Stimulated activated CD8-positive, alpha-beta memory T cell treated with anti-CD3 and anti-CD28 coated beads, Interleukin-12 subunit alpha, Interleukin-12 subunit beta, amount 100 ng/mL, for 4 hours (primary cell): ENCODE results near the gene ZFHX2.
"Not testable (repeated sequence)": the region's sequence is repeated elsewhere in the genome, so short reads cannot be mapped to it uniquely, and the experiment has no call there.

ENCODE experiments used
- DNase-seq: peaks from one replicate; pipeline ENCODE4 v3.0.0-alpha.2; 2020; ENCODE audit warnings: low read depth

The ZFHX2 gene

GRCh38 chr14:23551266-23552028 is at the start of gene ZFHX2:
Gene ZFHX2, minus strand, starts transcription at chr14:23551765. Its CDS starts 16,440 bp downstream, at chr14:23535325.
- DNase-seq = peak; percentile 73

- no peak for DNase-seq
These were observed 49.2 kb upstream of the ZFHX2 start for GRCh38 chr14:23600806-23601205.

DNA sequence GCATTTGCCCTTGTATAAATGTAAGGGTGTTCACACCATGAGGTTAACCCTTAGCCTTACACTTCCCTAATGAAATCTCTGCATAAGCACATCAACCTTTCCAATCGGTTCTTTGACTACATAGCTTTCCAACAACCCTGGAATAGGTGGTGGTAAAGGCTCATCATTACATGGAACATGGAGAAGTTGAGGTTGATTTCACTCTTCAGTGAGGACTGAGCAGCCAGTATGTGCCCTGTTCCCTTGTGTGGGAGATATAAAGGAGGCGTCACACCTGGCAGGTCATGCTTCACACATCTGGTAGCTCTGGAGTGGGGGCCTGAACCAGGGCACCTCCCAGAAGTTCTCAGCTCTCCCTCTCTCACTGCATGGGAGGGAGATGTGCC is 48.8 kb upstream of the ZFHX2 start:
- DNase-seq = no peak

DNA sequence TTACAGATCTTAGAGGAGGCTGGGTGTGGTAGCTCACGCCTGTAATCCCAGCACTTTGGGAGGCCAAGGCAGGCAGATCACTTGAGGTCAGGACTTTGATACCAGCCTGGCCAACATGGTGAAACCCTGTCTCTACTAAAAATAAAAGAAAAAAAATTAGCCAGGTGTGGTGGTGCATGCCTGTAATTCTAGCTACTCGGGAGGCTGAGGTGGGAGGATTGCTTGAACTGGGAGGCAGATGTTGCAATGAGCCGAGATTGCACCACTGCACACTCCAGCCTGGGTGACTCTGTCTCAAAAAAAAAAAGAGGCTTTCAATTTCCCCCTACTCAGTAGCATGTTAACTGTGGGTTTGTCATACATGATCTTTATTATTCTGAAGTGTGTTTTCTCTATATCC is 42.6 kb upstream of the ZFHX2 start:
- DNase-seq = not testable (repeated sequence)

- DNase-seq = no peak
These were observed 38.6 kb upstream of the ZFHX2 start for GRCh38 chr14:23590198-23590597.

GRCh38 chr14:23589606-23590005 is 38.0 kb upstream of the ZFHX2 start:
- no peak for DNase-seq

- peak; percentile 47 for DNase-seq
These were observed 37.5 kb upstream of the ZFHX2 start for GRCh38 chr14:23588884-23589598.

- not testable (repeated sequence) for DNase-seq
These were observed 33.1 kb upstream of the ZFHX2 start for GRCh38 chr14:23584527-23585203.

DNA sequence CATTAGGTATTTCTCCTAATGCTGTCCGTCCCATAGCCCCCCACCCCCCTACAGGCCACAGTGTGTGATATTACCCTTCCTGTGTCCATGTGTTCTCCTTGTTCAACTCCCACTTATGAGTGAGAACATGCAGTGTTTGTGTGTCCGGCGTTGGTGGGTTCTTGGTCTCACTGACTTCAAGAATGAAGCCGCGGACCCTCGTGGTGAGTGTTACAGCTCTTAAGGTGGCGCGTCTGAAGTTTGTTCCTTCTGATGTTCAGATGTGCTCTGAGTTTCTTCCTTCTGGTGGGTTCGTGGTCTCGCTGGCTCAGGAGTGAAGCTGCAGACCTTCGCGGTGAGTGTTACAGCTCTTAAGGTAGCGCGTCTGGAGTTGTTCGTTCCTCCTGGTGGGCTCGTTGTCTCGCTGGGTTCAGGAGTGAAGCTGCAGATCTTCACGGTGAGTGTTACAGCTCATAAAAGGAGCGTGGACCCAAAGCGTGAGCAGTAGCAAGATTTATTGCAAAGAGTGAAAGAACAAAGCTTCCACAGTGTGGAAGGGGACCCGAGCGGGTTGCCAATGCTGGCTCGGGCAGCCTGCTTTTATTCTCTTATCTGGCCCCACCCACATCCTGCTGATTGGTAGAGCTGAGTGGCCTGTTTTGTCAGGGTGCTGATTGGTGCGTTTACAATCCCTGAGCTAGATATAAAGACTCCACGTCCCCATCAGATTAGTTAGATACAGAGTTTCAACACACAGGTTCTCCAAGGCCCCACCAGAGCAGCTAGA is 32.4 kb upstream of the ZFHX2 start:
- DNase-seq = not testable (repeated sequence)

DNA sequence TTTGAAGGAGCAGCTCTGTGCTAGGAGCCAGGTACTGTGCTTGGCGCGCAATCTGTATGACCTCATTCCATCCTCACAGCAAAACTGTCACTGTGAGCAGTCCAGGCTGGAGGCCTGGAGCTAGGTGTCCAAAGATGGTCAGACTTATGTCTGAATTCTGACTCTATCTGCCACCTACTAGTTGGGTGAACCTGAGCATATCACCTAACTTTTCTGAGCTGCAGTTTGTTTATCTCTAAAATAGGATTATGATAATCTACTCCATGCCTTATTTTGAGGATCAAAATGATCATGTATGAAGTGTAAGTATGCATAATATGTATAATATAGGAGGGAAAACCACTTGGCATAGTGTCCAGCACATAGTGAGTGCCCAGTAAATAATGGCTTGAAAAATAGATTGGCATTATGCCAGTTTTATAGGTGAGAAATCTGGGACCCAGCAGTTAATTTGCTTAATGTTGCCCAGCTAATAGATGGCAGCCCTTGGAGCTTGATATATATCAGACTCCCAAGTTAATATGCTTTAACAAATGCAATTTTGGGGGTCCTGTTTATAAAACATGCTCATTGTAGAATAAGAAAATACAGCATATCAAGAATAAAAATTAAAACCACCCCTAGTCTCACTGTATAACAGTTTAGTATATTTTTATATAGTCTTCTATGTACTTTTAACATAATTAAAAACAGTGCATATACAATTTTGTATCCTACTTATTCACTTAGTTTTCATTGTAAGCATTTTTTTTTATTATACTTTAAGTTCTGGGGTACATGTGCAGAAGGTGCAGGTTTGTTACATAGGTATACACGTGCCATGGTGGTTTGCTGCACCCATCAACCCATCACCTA is 31.6 kb upstream of the ZFHX2 start:
- DNase-seq = no peak

- no peak for DNase-seq
These were observed 29.4 kb upstream of the ZFHX2 start for GRCh38 chr14:23580948-23581281.

DNA sequence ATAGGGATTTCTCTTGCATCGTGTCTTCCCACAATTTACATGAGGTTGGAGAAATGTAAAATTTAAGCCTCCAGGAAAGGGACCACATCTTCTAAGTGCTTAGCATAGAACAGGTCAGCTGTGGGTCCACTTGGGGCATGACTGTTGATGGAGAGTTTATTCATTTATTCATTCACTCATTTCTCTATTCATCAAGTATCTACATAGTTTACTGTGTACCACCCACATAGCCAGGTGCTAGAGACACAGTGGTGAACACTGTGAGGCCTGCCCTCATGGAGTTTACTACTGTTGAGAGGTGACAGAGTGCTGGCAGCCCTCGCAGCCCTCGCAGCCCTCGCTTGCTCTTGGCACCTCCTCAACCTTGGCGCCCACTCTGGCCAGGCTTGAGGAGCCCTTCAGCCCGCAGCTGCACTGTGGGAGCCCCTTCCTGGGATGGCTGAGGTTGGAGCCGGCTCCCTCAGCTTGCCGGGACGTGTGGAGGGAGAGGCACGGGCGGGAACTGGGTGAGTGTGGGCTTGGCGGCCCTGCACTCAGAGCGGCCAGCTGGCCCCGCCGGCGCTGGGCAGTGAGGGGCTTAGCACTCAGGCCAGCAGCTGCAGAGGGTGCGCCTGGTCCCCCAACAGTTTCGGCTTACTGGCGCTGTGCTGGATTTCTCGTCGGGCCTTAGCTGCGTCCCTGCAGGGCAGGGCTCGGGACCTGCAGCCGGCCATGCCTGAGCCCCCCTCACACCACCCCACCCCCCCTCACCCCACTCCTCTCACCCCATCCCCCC is 28.8 kb upstream of the ZFHX2 start:
- DNase-seq = no peak

GRCh38 chr14:23579739-23580138 is 28.2 kb upstream of the ZFHX2 start:
- no peak for DNase-seq

DNA sequence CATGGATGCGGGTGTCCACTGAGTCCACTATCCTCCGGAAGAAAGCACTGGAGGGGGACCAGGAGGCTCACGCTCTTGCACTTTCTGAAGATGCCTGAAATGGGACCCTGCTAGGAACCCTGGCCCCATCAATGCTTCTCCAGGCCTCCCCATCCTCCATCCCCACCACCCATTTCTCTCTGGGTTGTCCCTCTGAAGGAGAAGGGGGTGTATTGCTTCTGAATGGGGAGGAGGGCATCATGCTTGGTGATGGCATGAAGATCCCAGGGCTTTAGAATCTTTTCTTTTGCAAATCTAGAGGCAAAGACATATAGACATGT is 27.7 kb upstream of the ZFHX2 start:
- no peak for DNase-seq

GRCh38 chr14:23578560-23579310 is 27.2 kb upstream of the ZFHX2 start, which contains the start of gene JPH4:
Gene JPH4, minus strand, starts transcription at chr14:23578790. Its CDS starts 1,337 bp downstream, at chr14:23577453.
- no peak for DNase-seq

- no peak for DNase-seq
These were observed 26.3 kb upstream of the ZFHX2 start for GRCh38 chr14:23577710-23578392.

DNA sequence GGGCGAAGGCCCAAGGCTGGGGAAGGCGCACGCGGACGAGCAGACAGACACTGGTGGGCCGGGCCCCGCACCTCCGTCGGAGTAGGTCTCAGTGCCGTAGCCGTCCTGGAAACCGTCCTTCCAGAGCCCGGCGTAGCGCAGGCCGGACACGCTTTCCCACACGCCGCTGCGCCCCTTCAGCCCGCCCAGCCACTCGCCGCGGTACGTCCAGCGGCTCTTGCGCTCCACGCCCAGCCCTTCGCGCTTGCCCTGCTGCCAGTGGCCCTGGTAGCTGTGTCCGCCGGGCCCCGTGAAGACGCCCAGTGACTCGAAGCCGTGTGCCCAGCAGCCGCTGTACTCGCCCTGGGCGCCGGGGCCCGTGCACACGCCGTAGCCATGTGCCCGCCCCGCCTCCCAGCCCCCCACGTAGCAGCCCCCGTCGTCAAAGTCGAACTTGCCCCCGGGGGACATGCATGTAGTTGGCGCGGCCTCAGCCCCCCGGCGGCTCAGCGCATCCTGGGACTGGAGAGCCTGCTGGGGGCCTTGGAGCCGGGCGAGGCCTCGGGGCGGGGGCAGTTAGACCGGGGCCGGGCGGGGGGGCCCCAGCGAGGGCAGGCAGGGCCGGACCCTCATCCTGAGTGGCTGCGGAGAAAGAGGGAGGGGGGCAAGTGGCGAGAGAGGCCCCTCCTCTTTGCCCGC is 25.6 kb upstream of the ZFHX2 start:
- DNase-seq = no peak

- no peak for DNase-seq
These were observed 21.9 kb upstream of the ZFHX2 start for GRCh38 chr14:23573384-23574015.
